Glutamatergic neuron (in vitro differentiated cells): ENCODE data around the gene KLHL14. TPM values are rescaled to one million over a fixed set of nuclear protein-coding genes. Genes with fewer than 3 reads are reported as not detected.

Source experiments
- DNase-seq: peaks from one replicate; pipeline ENCODE4 v3.0.0; 2022
- H3K27ac Mint-ChIP-seq: one replicate; pipeline ENCODE4 v1.8.0; 2020; ENCODE audit warnings: mild to moderate bottlenecking, mixed read lengths, inconsistent platforms; ENCODE audit not compliant: unreplicated experiment
- H3K27me3 Mint-ChIP-seq: one replicate; pipeline ENCODE4 v1.8.0; 2020; ENCODE audit warnings: mild to moderate bottlenecking, moderate library complexity, mixed read lengths, inconsistent platforms; ENCODE audit not compliant: unreplicated experiment
- H3K36me3 Mint-ChIP-seq: one replicate; pipeline ENCODE4 v1.8.0; 2020; ENCODE audit warnings: mild to moderate bottlenecking, mixed read lengths, inconsistent platforms; ENCODE audit not compliant: unreplicated experiment
- H3K4me1 Mint-ChIP-seq: one replicate; pipeline ENCODE4 v1.8.0; 2020; ENCODE audit warnings: mild to moderate bottlenecking, low read depth, mixed read lengths, inconsistent platforms; ENCODE audit not compliant: unreplicated experiment
- H3K4me3 Mint-ChIP-seq: one replicate; pipeline ENCODE4 v1.8.0; 2020; ENCODE audit warnings: mild to moderate bottlenecking, mixed read lengths, inconsistent platforms; ENCODE audit not compliant: unreplicated experiment
- H3K9me3 Mint-ChIP-seq: one replicate; pipeline ENCODE4 v1.8.0; 2020; ENCODE audit warnings: mild to moderate bottlenecking, moderate library complexity, mixed read lengths, inconsistent platforms; ENCODE audit not compliant: unreplicated experiment
- CTCF ChIP-seq: fragments of 200-600 bp; sonication (generic); IDR thresholded peaks from one replicate; pipeline ENCODE4 v1.5.0; 2021; ENCODE audit not compliant: partially characterized antibody, unreplicated experiment
- total RNA-seq: library from RNA; stranded (reverse); fragmentation: NEBNext Ultra II Directional; extraction: Animal tissue kit (Norgen Biotek cat#: 25700); gene quantifications from one replicate; pipeline ENCODE4 v1.2.1, GENCODE V29; 2021; ENCODE audit not compliant: unreplicated experiment

Gene KLHL14
- total RNA-seq, 1 donor from 2014 or later, result not detected

- no peaks in the 10 kb centered on the region for H3K36me3 Mint-ChIP-seq
- no peak for TF ChIP-seq CTCF
- H3K27me3 Mint-ChIP-seq, result peaks cover 11% of the 10 kb centered on the region
- H3K4me3 Mint-ChIP-seq, result no peak overlapping the region
- peaks cover 2% of the 10 kb centered on the region for H3K9me3 Mint-ChIP-seq
- H3K4me1 Mint-ChIP-seq, result peaks cover 2% of the 10 kb centered on the region
- no peak for DNase-seq
- H3K27ac Mint-ChIP-seq, result no peak overlapping the region
Measured at GRCh38 chr18:32767400-32767799, 5.4 kb downstream of the KLHL14 start.

GRCh38 chr18:32764611-32765244 is 8.1 kb downstream of the KLHL14 start:
- no peak for TF ChIP-seq CTCF
- DNase-seq, result no peak
- Mint-ChIP-seq H3K27me3 (peaks cover 5% of the 10 kb centered on the region), H3K4me3 (no peak overlapping the region), H3K9me3 (peaks cover 2% of the 10 kb centered on the region), H3K36me3 (no peaks in the 10 kb centered on the region), H3K4me1 (no peaks in the 10 kb centered on the region), H3K27ac (no peak overlapping the region)

GRCh38 chr18:32763293-32763692 is 9.5 kb downstream of the KLHL14 start:
- Mint-ChIP-seq H3K27me3 (no peaks in the 10 kb centered on the region), H3K36me3 (no peaks in the 10 kb centered on the region), H3K4me1 (no peaks in the 10 kb centered on the region), H3K4me3 (no peak overlapping the region), H3K9me3 (no peaks in the 10 kb centered on the region), H3K27ac (no peak overlapping the region)
- no peak for TF ChIP-seq CTCF
- no peak for DNase-seq

- TF ChIP-seq CTCF, result no peak
- H3K36me3 Mint-ChIP-seq, result no peaks in the 10 kb centered on the region
- no peaks in the 10 kb centered on the region for H3K4me1 Mint-ChIP-seq
- no peaks in the 10 kb centered on the region for H3K27me3 Mint-ChIP-seq
- no peak for DNase-seq
- no peak overlapping the region for H3K4me3 Mint-ChIP-seq
- H3K9me3 Mint-ChIP-seq, result no peaks in the 10 kb centered on the region
- H3K27ac Mint-ChIP-seq, result no peak overlapping the region
Measured at GRCh38 chr18:32761231-32761630, 11.6 kb downstream of the KLHL14 start.

- Mint-ChIP-seq H3K27me3 (no peaks in the 10 kb centered on the region), H3K4me3 (no peak overlapping the region), H3K4me1 (no peaks in the 10 kb centered on the region), H3K27ac (no peak overlapping the region), H3K36me3 (no peaks in the 10 kb centered on the region), H3K9me3 (no peaks in the 10 kb centered on the region)
- no peak for TF ChIP-seq CTCF
- no peak for DNase-seq
Measured at GRCh38 chr18:32760391-32760790, 12.4 kb downstream of the KLHL14 start.
